Right atrium auricular region (tissue), 2 donors: ENCODE data around the gene UFSP2. TPM values are rescaled to one million over a fixed set of nuclear protein-coding genes. Genes with fewer than 3 reads are reported as not detected.

Source experiments
- DNase-seq: peaks from one replicate; pipeline ENCODE4 v3.0.0-alpha.2; 2019; ENCODE audit warnings: low spot score
- H3K27ac ChIP-seq, 2 donors: fragments of 200-600 bp; sonication (generic); 1 replicate in 1 of 2; 2 replicates in 1 of 2; pipeline ENCODE4 v1.5.1; 2016 to 2019
- H3K27me3 ChIP-seq, 2 donors: fragments of 200-600 bp; sonication (generic); one replicate each; pipeline versions ENCODE4 v1.5.1 to v1.6.0; 2017 to 2019
- H3K36me3 ChIP-seq: fragments of 200-600 bp; sonication (generic); one replicate; pipeline ENCODE4 v1.5.1; 2016
- H3K4me1 ChIP-seq, 2 donors: fragments of 200-600 bp; sonication (generic); one replicate each; pipeline versions ENCODE4 v1.5.1 to v1.6.0; 2017 to 2019
- H3K4me3 ChIP-seq, 2 donors: fragments of 200-600 bp; sonication (generic); 1 replicate in 1 of 2; 2 replicates in 1 of 2; pipeline ENCODE4 v1.5.1; 2017 to 2019; ENCODE audit warnings: mild to moderate bottlenecking in 1 of 2, moderate library complexity in 1 of 2
- H3K9me3 ChIP-seq, 2 donors: fragments of 200-600 bp; sonication (generic); one replicate each; pipeline ENCODE4 v1.5.1; 2019
- CTCF ChIP-seq, 2 donors: fragments of 200-600 bp; sonication (generic); IDR thresholded peaks; one replicate each; pipeline ENCODE4 v1.5.1; 2019; ENCODE audit warnings: antibody characterized with exemption in 2 of 2
- total RNA-seq, 2 donors: library from RNA; depleted of rRNA; stranded (reverse); fragments of >200 nt; gene quantifications; one replicate each; pipeline ENCODE4 v1.1.0, GENCODE V29; 2016

UFSP2 gene
- total RNA-seq, 2 donors from 2014 or later: 28.6 to 35.1 TPM

- no peaks in the 10 kb centered on the region for H3K27me3 ChIP-seq
- H3K4me1 ChIP-seq: peaks cover 0 to 31% of the 10 kb centered on the region in 2 donors
- H3K9me3 ChIP-seq: no peaks in the 10 kb centered on the region
- H3K27ac ChIP-seq: no peak overlapping the region
- no peak overlapping the region for H3K4me3 ChIP-seq
- H3K36me3 ChIP-seq: no peaks in the 10 kb centered on the region
- TF ChIP-seq CTCF (IDR thresholded peaks at IDR 0.05): no peak
- DNase-seq: no peak
These were observed 1.4 kb upstream of the UFSP2 start for GRCh38 chr4:185426960-185427688.

- Histone ChIP-seq H3K9me3 (no peaks in the 10 kb centered on the region), H3K4me3 (peak overlapping the region; percentile 69 to 91), H3K27ac (peak overlapping the region; percentile 94 to 96), H3K27me3 (no peaks in the 10 kb centered on the region), H3K4me1 (peaks cover 0 to 47% of the 10 kb centered on the region in 2 donors), H3K36me3 (peaks cover 6% of the 10 kb centered on the region)
- no peak for TF ChIP-seq CTCF (IDR thresholded peaks at IDR 0.05)
- no peak for DNase-seq
These were observed 688 bp downstream of the UFSP2 start for GRCh38 chr4:185424905-185425646.

- peaks cover 0 to 52% of the 10 kb centered on the region in 2 donors for H3K4me1 ChIP-seq
- no peak for TF ChIP-seq CTCF (IDR thresholded peaks at IDR 0.05)
- no peaks in the 10 kb centered on the region for H3K9me3 ChIP-seq
- no peaks in the 10 kb centered on the region for H3K27me3 ChIP-seq
- no peak for DNase-seq
- H3K27ac ChIP-seq: peak overlapping the region; percentile 20 to 62
- peaks cover 21% of the 10 kb centered on the region for H3K36me3 ChIP-seq
- H3K4me3 ChIP-seq: no peak overlapping the region
These were observed 4.2 kb downstream of the UFSP2 start for GRCh38 chr4:185421366-185422124.

GRCh38 chr4:185416955-185417354 lies 8.8 kb downstream of the UFSP2 start:
- no peak for DNase-seq
- no peak for TF ChIP-seq CTCF (IDR thresholded peaks at IDR 0.05)
- Histone ChIP-seq H3K27ac (peak overlapping the region; percentile 44 to 55), H3K4me3 (no peak overlapping the region), H3K36me3 (peaks cover 42% of the 10 kb centered on the region), H3K4me1 (peaks cover 0 to 19% of the 10 kb centered on the region in 2 donors), H3K9me3 (no peaks in the 10 kb centered on the region), H3K27me3 (no peaks in the 10 kb centered on the region)

GRCh38 chr4:185412412-185412811 lies 13.4 kb downstream of the UFSP2 start:
- no peak for TF ChIP-seq CTCF (IDR thresholded peaks at IDR 0.05)
- H3K27ac ChIP-seq: no peak overlapping the region
- H3K4me3 ChIP-seq: no peak overlapping the region
- H3K4me1 ChIP-seq: peaks cover 0 to 4% of the 10 kb centered on the region in 2 donors
- H3K9me3 ChIP-seq: no peaks in the 10 kb centered on the region
- DNase-seq: no peak
- H3K27me3 ChIP-seq: no peaks in the 10 kb centered on the region
- peaks cover 34% of the 10 kb centered on the region for H3K36me3 ChIP-seq
